ENCODE results near the gene ACVR1.

ACVR1 gene

GRCh38 chr2:157792335-157793052 lies 83.6 kb downstream of the ACVR1 start:
- DNase-seq (ENCODE audit: low read depth in 2 of 2) = no peak

- DNase-seq (ENCODE audit: low read depth in 2 of 2) = no peak
Observed at GRCh38 chr2:157790780-157791179, 85.3 kb downstream of the ACVR1 start.

- DNase-seq (ENCODE audit: low read depth in 2 of 2) = no peak
Observed at GRCh38 chr2:157789933-157790511, 86.1 kb downstream of the ACVR1 start.

- DNase-seq (ENCODE audit: low read depth in 2 of 2) = no peak
Observed at GRCh38 chr2:157789256-157789655, 86.9 kb downstream of the ACVR1 start.

- DNase-seq (ENCODE audit: low read depth in 2 of 2) = no peak
Observed at GRCh38 chr2:157788201-157788600, 87.9 kb downstream of the ACVR1 start.

GRCh38 chr2:157787364-157787938 lies 88.7 kb downstream of the ACVR1 start:
- no peak for DNase-seq (ENCODE audit: low read depth in 2 of 2)

GRCh38 chr2:157786663-157787363 lies 89.3 kb downstream of the ACVR1 start:
- DNase-seq (ENCODE audit: low read depth in 2 of 2) = no peak

GRCh38 chr2:157785866-157786662 lies 90.1 kb downstream of the ACVR1 start:
- DNase-seq (ENCODE audit: low read depth in 2 of 2) = no peak

GRCh38 chr2:157785200-157785599 lies 90.9 kb downstream of the ACVR1 start:
- no peak for DNase-seq (ENCODE audit: low read depth in 2 of 2)

- no peak for DNase-seq (ENCODE audit: low read depth in 2 of 2)
Observed at GRCh38 chr2:157784823-157785175, 91.3 kb downstream of the ACVR1 start.

GRCh38 chr2:157784169-157784822 lies 91.8 kb downstream of the ACVR1 start:
- no peak for DNase-seq (ENCODE audit: low read depth in 2 of 2)

GRCh38 chr2:157783245-157783644 lies 92.9 kb downstream of the ACVR1 start:
- DNase-seq (ENCODE audit: low read depth in 2 of 2) = no peak

- no peak for DNase-seq (ENCODE audit: low read depth in 2 of 2)
Observed at GRCh38 chr2:157782057-157782845, 93.9 kb downstream of the ACVR1 start.

GRCh38 chr2:157780211-157780610 lies 95.9 kb downstream of the ACVR1 start:
- no peak for DNase-seq (ENCODE audit: low read depth in 2 of 2)

- no peak for DNase-seq (ENCODE audit: low read depth in 2 of 2)
Observed at GRCh38 chr2:157779794-157780193, 96.3 kb downstream of the ACVR1 start.

GRCh38 chr2:157777427-157777826 lies 98.7 kb downstream of the ACVR1 start:
- DNase-seq (ENCODE audit: low read depth in 2 of 2) = no peak

GRCh38 chr2:157771234-157771633 lies 104.9 kb downstream of the ACVR1 start:
- DNase-seq (ENCODE audit: low read depth in 2 of 2) = no peak

GRCh38 chr2:157769856-157770255 lies 106.3 kb downstream of the ACVR1 start:
- DNase-seq (ENCODE audit: low read depth in 2 of 2) = no peak

GRCh38 chr2:157764386-157764785 lies 111.7 kb downstream of the ACVR1 start:
- DNase-seq (ENCODE audit: low read depth in 2 of 2) = no peak

GRCh38 chr2:157761520-157761919 lies 114.6 kb downstream of the ACVR1 start:
- no peak for DNase-seq (ENCODE audit: low read depth in 2 of 2)

GRCh38 chr2:157760949-157761348 lies 115.2 kb downstream of the ACVR1 start:
- DNase-seq (ENCODE audit: low read depth in 2 of 2) = no peak
